ENCODE data around the gene OBP2A.
"Not testable (repeated sequence)": the region's sequence is repeated elsewhere in the genome, so short reads cannot be mapped to it uniquely, and the experiment has no call there.

DNA sequence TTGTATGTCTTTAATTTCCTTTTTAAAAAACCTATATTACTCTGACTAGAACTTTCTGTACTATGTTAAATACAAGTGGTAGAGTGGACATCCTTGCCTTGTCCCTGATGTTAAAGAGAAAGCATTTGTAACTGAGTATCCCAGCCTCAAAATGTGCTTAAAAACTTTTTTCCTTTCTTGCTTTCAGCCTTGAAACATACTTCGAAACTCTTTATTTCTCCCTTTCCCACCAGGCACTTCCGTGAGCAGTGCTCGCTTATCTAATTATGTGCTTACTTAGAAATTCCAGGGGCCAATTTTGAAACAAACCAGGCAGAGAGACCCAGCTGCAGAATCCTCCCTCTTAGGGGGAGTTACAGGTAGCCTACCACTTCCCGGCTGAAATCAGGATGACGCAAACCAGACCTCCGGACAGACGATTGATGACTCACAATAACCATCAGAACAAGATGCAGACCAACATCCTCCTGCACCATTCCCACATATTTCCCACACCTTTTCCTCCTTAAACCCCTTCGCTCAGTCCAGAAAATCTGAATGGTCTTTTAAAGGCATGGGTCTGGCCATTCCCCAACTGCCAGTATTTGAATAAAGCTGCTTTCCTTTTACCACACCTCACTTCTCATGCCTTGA is 2.5 kb upstream of the OBP2A start:
- TF ChIP-seq, protein P1, sequence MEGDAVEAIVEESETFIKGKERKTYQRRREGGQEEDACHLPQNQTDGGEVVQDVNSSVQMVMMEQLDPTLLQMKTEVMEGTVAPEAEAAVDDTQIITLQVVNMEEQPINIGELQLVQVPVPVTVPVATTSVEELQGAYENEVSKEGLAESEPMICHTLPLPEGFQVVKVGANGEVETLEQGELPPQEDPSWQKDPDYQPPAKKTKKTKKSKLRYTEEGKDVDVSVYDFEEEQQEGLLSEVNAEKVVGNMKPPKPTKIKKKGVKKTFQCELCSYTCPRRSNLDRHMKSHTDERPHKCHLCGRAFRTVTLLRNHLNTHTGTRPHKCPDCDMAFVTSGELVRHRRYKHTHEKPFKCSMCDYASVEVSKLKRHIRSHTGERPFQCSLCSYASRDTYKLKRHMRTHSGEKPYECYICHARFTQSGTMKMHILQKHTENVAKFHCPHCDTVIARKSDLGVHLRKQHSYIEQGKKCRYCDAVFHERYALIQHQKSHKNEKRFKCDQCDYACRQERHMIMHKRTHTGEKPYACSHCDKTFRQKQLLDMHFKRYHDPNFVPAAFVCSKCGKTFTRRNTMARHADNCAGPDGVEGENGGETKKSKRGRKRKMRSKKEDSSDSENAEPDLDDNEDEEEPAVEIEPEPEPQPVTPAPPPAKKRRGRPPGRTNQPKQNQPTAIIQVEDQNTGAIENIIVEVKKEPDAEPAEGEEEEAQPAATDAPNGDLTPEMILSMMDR (IDR thresholded peaks at IDR 0.05; ENCODE audit: low read length), result not testable (repeated sequence)
- not testable (repeated sequence) for TF ChIP-seq EZH2 (optimal IDR thresholded peaks at IDR 0.05; ENCODE audit: low read depth, low read length); EZH2phosphoT487 (IDR thresholded peaks at IDR 0.05; ENCODE audit: low read length)
